Neural cell (in vitro differentiated cells): ENCODE measurements around the gene FBXO47. TPM values are rescaled to one million over a fixed set of nuclear protein-coding genes. Genes with fewer than 3 reads are reported as not detected.

Source experiments
- H2AFZ ChIP-seq: fragments of 200-600, 300-800 bp; sonication (generic), shearing (Covaris generic); 2 replicates; pipeline ENCODE4 v1.6.0; 2014; ENCODE audit warnings: low read depth, mild to moderate bottlenecking, antibody characterized with exemption, low read length, moderate library complexity
- H3F3A ChIP-seq: fragments of 200-600 bp; shearing (Covaris generic); 2 replicates; pipeline ENCODE4 v1.6.1; 2016; ENCODE audit warnings: mild to moderate bottlenecking, moderate library complexity, mixed read lengths, antibody characterized with exemption, low read length; ENCODE audit not compliant: insufficient read depth, poor library complexity, severe bottlenecking
- H3K27ac ChIP-seq: fragments of 200-600, 300-800 bp; sonication (generic), shearing (Covaris generic); 2 replicates; pipeline ENCODE4 v1.5.1; 2014; ENCODE audit warnings: mild to moderate bottlenecking, low read length, moderate library complexity
- H3K27me3 ChIP-seq: fragments of 300-800, 200-600 bp; sonication (generic), shearing (Covaris generic); 2 replicates; pipeline ENCODE4 v1.6.0; 2014; ENCODE audit warnings: mild to moderate bottlenecking, low read depth, low read length, moderate library complexity; ENCODE audit not compliant: insufficient read depth
- H3K36me3 ChIP-seq: fragments of 300-800, 200-600 bp; sonication (generic), shearing (Covaris generic); 2 replicates; pipeline ENCODE4 v1.5.1; 2014; ENCODE audit warnings: mild to moderate bottlenecking, antibody characterized with exemption, low read length, moderate library complexity; ENCODE audit not compliant: insufficient read depth
- H3K4me2 ChIP-seq: fragments of 300-800, 200-600 bp; sonication (generic), shearing (Covaris generic); 2 replicates; pipeline ENCODE4 v1.6.0; 2014; ENCODE audit warnings: mild to moderate bottlenecking, low read length
- H3K4me3 ChIP-seq: fragments of 300-800, 200-600 bp; sonication (generic), shearing (Covaris generic); 2 replicates; pipeline ENCODE4 v1.5.1; 2014; ENCODE audit warnings: mild to moderate bottlenecking, low read length, moderate library complexity
- H3K79me2 ChIP-seq: fragments of 200-600 bp; shearing (Covaris generic); replicated peaks from 2 replicates; pipeline ENCODE4 v1.6.0; 2014; ENCODE audit warnings: mild to moderate bottlenecking, low read length, moderate library complexity; ENCODE audit not compliant: insufficient read depth
- H3K9ac ChIP-seq: fragments of 300-800, 200-600 bp; sonication (generic), shearing (Covaris generic); 2 replicates; pipeline ENCODE4 v1.6.1; 2016; ENCODE audit warnings: mild to moderate bottlenecking, low read length, mixed read lengths
- H3K9me2 ChIP-seq: fragments of 200-600 bp; shearing (Covaris generic); 2 replicates; pipeline ENCODE4 v1.6.1; 2016; ENCODE audit warnings: mild to moderate bottlenecking, low read length, mixed read lengths; ENCODE audit not compliant: insufficient read depth
- H3K9me3 ChIP-seq: fragments of 200-600, 300-800 bp; sonication (generic), shearing (Covaris generic); 2 replicates; pipeline ENCODE4 v1.6.1; 2016; ENCODE audit warnings: mild to moderate bottlenecking, mixed run types, low read length, moderate library complexity, mixed read lengths
- H4K20me1 ChIP-seq: fragments of 200-600 bp; shearing (Covaris generic); 2 replicates; pipeline ENCODE4 v1.6.1; 2016; ENCODE audit warnings: mild to moderate bottlenecking, mixed run types; ENCODE audit not compliant: insufficient read depth
- CTCF ChIP-seq: fragments of 450-650 bp; IDR thresholded peaks from 2 replicates; pipeline ENCODE4 v1.5.1; 2014; ENCODE audit warnings: antibody characterized with exemption, mild to moderate bottlenecking, moderate library complexity; ENCODE audit not compliant: poor library complexity, severe bottlenecking
- EP300 ChIP-seq: fragments of 450-650 bp; conservative IDR thresholded peaks from 2 replicates; pipeline ENCODE4 v1.6.1; 2014; ENCODE audit warnings: antibody characterized with exemption, mild to moderate bottlenecking, moderate library complexity; ENCODE audit not compliant: poor library complexity, severe bottlenecking
- EZH2 ChIP-seq: fragments of 200-600, 300-800 bp; shearing (Covaris generic), sonication (generic); IDR thresholded peaks from 2 replicates; pipeline ENCODE4 v1.6.1; 2014; ENCODE audit warnings: antibody characterized with exemption, low read length, borderline replicate concordance, mild to moderate bottlenecking; ENCODE audit not compliant: insufficient read depth, poor library complexity, severe bottlenecking
- MXI1 ChIP-seq: fragments of 450-650 bp; conservative IDR thresholded peaks from 2 replicates; pipeline ENCODE4 v1.6.1; 2014; ENCODE audit warnings: antibody characterized with exemption, mild to moderate bottlenecking; ENCODE audit not compliant: poor library complexity, severe bottlenecking
- POLR2AphosphoS5 ChIP-seq: IDR thresholded peaks from 2 replicates; pipeline ENCODE4 v1.6.1; 2012
- RAD21 ChIP-seq: fragments of 450-650 bp; conservative IDR thresholded peaks from 2 replicates; pipeline ENCODE4 v1.6.1; 2014; ENCODE audit warnings: antibody characterized with exemption, mild to moderate bottlenecking, moderate library complexity
- REST ChIP-seq: IDR thresholded peaks from 2 replicates; pipeline ENCODE4 v1.6.1; 2012; ENCODE audit warnings: borderline replicate concordance
- SMC3 ChIP-seq: fragments of 450-650 bp; conservative IDR thresholded peaks from 2 replicates; pipeline ENCODE4 v1.6.1; 2014; ENCODE audit warnings: antibody characterized with exemption, mild to moderate bottlenecking, moderate library complexity; ENCODE audit not compliant: poor library complexity
- TAF1 ChIP-seq: IDR thresholded peaks from 2 replicates; pipeline ENCODE4 v1.6.1; 2012; ENCODE audit warnings: low read depth
- polyA plus RNA-seq: library from polyadenylated mRNA; depleted of rRNA; stranded (reverse); fragments of >200 nt; gene quantifications from 2 replicates; pipeline ENCODE4 v1.2.3, GENCODE V29; 2014

Gene FBXO47
- polyA plus RNA-seq, 1 donor from 2014 or later = not detected

GRCh38 chr17:38921756-38922411, 45.3 kb downstream of the FBXO47 start (continued):
- TF ChIP-seq EZH2 (no peak), TAF1 (no peak), EP300 (no peak)

- H3K27me3 ChIP-seq = no peaks in the 10 kb centered on the region
- TF ChIP-seq CTCF (no peak), MXI1 (no peak), POLR2AphosphoS5 (no peak), EZH2 (no peak), REST (no peak), RAD21 (no peak), SMC3 (no peak)
- H3K36me3 ChIP-seq = no peaks in the 10 kb centered on the region
- no peaks in the 10 kb centered on the region for H3K9me2 ChIP-seq
- no peak overlapping the region for H2AFZ ChIP-seq
- no peaks in the 10 kb centered on the region for H3K9me3 ChIP-seq
- no peaks in the 10 kb centered on the region for H3F3A ChIP-seq
- H3K79me2 ChIP-seq = no peaks in the 10 kb centered on the region
- H3K4me3 ChIP-seq = no peak overlapping the region
- no peaks in the 10 kb centered on the region for H4K20me1 ChIP-seq
- H3K27ac ChIP-seq = no peak overlapping the region
- no peak overlapping the region for H3K9ac ChIP-seq
- H3K4me2 ChIP-seq = no peak overlapping the region
Measured at GRCh38 chr17:38920374-38921291, 46.6 kb downstream of the FBXO47 start.
